Measurements from ENCODE around the gene GIGYF2. TPM values are rescaled to one million over a fixed set of nuclear protein-coding genes. Genes with fewer than 3 reads are reported as not detected.

Gene GIGYF2
- total RNA-seq, 1 experiment from 2014 or later: 59.6 TPM

DNA sequence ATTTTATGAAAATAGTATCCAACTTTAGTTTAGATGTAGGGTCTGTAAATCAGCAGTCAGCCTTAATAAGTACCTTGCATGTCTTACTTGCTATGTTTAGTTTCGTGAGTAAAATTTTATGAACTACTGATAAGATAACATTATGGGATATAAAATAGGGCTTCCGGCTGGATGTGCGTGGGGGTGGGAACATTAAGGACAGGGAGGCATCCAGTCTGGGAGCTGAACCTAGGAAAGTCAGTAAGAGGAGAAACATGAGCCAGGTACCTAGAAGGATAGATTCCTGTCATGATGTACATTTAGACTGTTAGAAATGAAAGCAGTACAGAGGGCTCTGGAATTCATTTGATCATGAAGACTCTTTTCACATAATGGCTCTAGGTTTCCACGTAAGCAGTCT, 92.0 kb downstream of the GIGYF2 start:
- Histone ChIP-seq H3K4me2 (ENCODE audit: low read depth, low read length, poor library complexity, severe bottlenecking) (no peak overlapping the region), H2AFZ (ENCODE audit: low read length) (no peak overlapping the region), H3K79me2 (ENCODE audit: low read length) (0 out of 2 replicates have a peak, but pooled peaks cover 3% of the 10 kb centered on the region), H3K4me3 (ENCODE audit: low read length) (no peak overlapping the region), H3K27me3 (ENCODE audit: low read length) (no peaks in the 10 kb centered on the region), H3K4me1 (ENCODE audit: low read length) (no peaks in the 10 kb centered on the region), H3K9me3 (ENCODE audit: low read length) (no peaks in the 10 kb centered on the region), H3K36me3 (ENCODE audit: insufficient read depth, low read length) (peaks cover 44% of the 10 kb centered on the region), H4K20me1 (ENCODE audit: insufficient read depth, low read depth, low read length) (no peaks in the 10 kb centered on the region), H3K27ac (ENCODE audit: low read length) (no peak overlapping the region), H3K9ac (ENCODE audit: low read length) (no peak overlapping the region), H3K9me2 (replicated peaks; ENCODE audit: insufficient read depth, low read length) (no peaks in the 10 kb centered on the region)
- no peak for DNase-seq

DNA sequence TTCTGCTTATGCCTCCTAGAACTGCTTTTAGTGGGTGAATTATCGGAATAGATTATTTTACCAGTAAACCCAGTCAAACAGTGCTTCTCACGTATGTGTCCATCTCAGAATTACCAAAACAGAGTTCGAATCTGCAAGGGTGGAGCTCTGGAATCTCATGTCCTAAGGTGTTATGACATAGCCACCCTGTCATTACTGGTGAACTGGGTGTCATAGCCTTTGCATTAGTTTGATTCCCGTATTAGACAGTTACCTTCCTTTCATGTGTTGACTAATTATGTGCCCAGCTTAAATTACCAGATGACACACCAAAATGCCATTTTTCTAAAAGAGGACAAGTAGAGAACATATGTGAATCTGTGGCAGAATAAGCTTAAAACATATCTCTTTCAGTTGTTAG, 94.4 kb downstream of the GIGYF2 start:
- Histone ChIP-seq H3K4me3 (ENCODE audit: low read length) (no peak overlapping the region), H4K20me1 (ENCODE audit: insufficient read depth, low read depth, low read length) (no peaks in the 10 kb centered on the region), H3K4me2 (ENCODE audit: low read depth, low read length, poor library complexity, severe bottlenecking) (no peak overlapping the region), H3K9ac (ENCODE audit: low read length) (no peak overlapping the region), H2AFZ (ENCODE audit: low read length) (no peak overlapping the region), H3K9me2 (replicated peaks; ENCODE audit: insufficient read depth, low read length) (no peaks in the 10 kb centered on the region), H3K79me2 (ENCODE audit: low read length) (no peaks in the 10 kb centered on the region), H3K4me1 (ENCODE audit: low read length) (no peaks in the 10 kb centered on the region), H3K27ac (ENCODE audit: low read length) (no peak overlapping the region), H3K27me3 (ENCODE audit: low read length) (no peaks in the 10 kb centered on the region), H3K36me3 (ENCODE audit: insufficient read depth, low read length) (peaks cover 56% of the 10 kb centered on the region), H3K9me3 (ENCODE audit: low read length) (no peaks in the 10 kb centered on the region)
- no peak for DNase-seq

DNA sequence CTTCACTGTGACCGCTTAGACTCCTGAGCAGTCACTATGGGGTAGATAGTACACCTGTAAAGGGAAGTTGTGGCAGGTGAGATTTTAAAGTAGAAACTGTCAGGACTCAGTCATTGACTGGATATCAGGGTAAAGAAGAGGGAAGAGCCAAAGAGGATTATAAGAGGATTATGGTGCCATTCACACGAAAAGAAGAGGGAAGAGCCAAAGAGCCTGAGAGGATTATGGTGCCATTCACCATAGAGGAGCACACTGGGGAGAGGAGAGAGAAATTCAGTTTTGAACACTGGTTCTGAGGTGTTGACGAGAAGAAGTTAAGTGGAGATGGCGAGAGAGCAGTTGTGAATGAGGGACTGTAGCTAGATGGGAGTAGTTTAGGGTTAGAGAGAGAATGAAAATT, 96.1 kb downstream of the GIGYF2 start:
- H3K27me3 ChIP-seq (ENCODE audit: low read length): no peaks in the 10 kb centered on the region
- H4K20me1 ChIP-seq (ENCODE audit: insufficient read depth, low read depth, low read length): no peaks in the 10 kb centered on the region
- H3K36me3 ChIP-seq (ENCODE audit: insufficient read depth, low read length): peaks cover 58% of the 10 kb centered on the region
- H3K9ac ChIP-seq (ENCODE audit: low read length): no peak overlapping the region
- no peak overlapping the region for H3K27ac ChIP-seq (ENCODE audit: low read length)
- H2AFZ ChIP-seq (ENCODE audit: low read length): no peak overlapping the region
- H3K4me3 ChIP-seq (ENCODE audit: low read length): no peak overlapping the region
- peaks cover 8% of the 10 kb centered on the region; the same call in 1 of the 2 replicates for H3K79me2 ChIP-seq (ENCODE audit: low read length)
- no peaks in the 10 kb centered on the region for H3K9me2 ChIP-seq (replicated peaks; ENCODE audit: insufficient read depth, low read length)
- no peaks in the 10 kb centered on the region for H3K9me3 ChIP-seq (ENCODE audit: low read length)
- H3K4me2 ChIP-seq (ENCODE audit: low read depth, low read length, poor library complexity, severe bottlenecking): no peak overlapping the region
- no peak for DNase-seq
- no peaks in the 10 kb centered on the region for H3K4me1 ChIP-seq (ENCODE audit: low read length)

DNA sequence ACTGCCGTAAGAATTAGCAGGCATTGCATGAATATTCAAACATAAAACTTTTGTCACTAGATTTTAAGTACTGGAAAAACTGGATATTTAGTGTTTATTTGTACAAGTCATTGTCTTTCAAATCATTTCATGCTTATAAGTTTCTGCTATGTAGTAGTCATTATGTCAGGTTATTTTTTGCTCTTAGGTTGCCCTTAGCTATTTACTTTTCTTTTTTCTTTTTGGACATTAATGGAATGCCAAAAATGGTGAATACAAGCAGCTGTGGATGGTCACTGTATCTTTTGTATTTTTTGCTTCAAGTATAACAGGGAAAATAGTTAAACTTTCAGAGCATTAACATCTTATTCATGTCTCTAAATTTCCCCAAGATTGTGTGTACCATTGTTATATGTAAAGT, 97.8 kb downstream of the GIGYF2 start:
- DNase-seq: no peak
- H3K4me3 ChIP-seq (ENCODE audit: low read length): no peak overlapping the region
- H3K36me3 ChIP-seq (ENCODE audit: insufficient read depth, low read length): peaks cover 64% of the 10 kb centered on the region; the same call in 1 of the 2 replicates
- H3K9me2 ChIP-seq (replicated peaks; ENCODE audit: insufficient read depth, low read length): no peaks in the 10 kb centered on the region
- H4K20me1 ChIP-seq (ENCODE audit: insufficient read depth, low read depth, low read length): no peaks in the 10 kb centered on the region
- no peaks in the 10 kb centered on the region for H3K27me3 ChIP-seq (ENCODE audit: low read length)
- H3K9me3 ChIP-seq (ENCODE audit: low read length): no peaks in the 10 kb centered on the region
- no peaks in the 10 kb centered on the region for H3K4me1 ChIP-seq (ENCODE audit: low read length)
- no peak overlapping the region for H3K4me2 ChIP-seq (ENCODE audit: low read depth, low read length, poor library complexity, severe bottlenecking)
- H3K9ac ChIP-seq (ENCODE audit: low read length): no peak overlapping the region
- peaks cover 16% of the 10 kb centered on the region for H3K79me2 ChIP-seq (ENCODE audit: low read length)
- no peak overlapping the region for H3K27ac ChIP-seq (ENCODE audit: low read length)
- H2AFZ ChIP-seq (ENCODE audit: low read length): no peak overlapping the region

DNA sequence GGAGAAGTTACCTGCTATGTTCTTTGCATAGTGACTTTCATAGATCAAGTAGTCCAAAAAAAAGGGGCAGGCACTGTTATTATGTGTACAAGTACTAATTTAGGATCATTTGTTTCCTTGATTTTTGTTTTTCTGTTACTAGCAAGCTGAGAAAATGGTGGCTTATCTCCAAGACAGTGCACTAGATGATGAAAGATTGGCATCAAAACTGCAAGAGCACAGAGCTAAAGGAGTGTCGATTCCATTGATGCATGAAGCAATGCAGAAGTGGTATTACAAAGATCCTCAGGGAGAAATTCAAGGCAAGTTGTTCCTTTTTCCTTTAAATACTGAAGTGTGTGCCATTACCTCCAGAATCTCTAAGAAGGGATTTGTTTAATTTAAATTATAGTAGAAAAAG, 98.8 kb downstream of the GIGYF2 start:
- H3K36me3 ChIP-seq (ENCODE audit: insufficient read depth, low read length): peaks cover 65% of the 10 kb centered on the region; the same call in 1 of the 2 replicates
- H3K9me2 ChIP-seq (replicated peaks; ENCODE audit: insufficient read depth, low read length): no peaks in the 10 kb centered on the region
- no peak overlapping the region for H3K4me3 ChIP-seq (ENCODE audit: low read length)
- no peaks in the 10 kb centered on the region for H4K20me1 ChIP-seq (ENCODE audit: insufficient read depth, low read depth, low read length)
- no peak overlapping the region for H3K4me2 ChIP-seq (ENCODE audit: low read depth, low read length, poor library complexity, severe bottlenecking)
- no peak overlapping the region for H3K27ac ChIP-seq (ENCODE audit: low read length)
- H3K79me2 ChIP-seq (ENCODE audit: low read length): peaks cover 25% of the 10 kb centered on the region
- H3K9me3 ChIP-seq (ENCODE audit: low read length): no peaks in the 10 kb centered on the region
- no peak for DNase-seq
- no peak overlapping the region for H2AFZ ChIP-seq (ENCODE audit: low read length)
- H3K27me3 ChIP-seq (ENCODE audit: low read length): no peaks in the 10 kb centered on the region
- no peaks in the 10 kb centered on the region for H3K4me1 ChIP-seq (ENCODE audit: low read length)
- H3K9ac ChIP-seq (ENCODE audit: low read length): no peak overlapping the region

DNA sequence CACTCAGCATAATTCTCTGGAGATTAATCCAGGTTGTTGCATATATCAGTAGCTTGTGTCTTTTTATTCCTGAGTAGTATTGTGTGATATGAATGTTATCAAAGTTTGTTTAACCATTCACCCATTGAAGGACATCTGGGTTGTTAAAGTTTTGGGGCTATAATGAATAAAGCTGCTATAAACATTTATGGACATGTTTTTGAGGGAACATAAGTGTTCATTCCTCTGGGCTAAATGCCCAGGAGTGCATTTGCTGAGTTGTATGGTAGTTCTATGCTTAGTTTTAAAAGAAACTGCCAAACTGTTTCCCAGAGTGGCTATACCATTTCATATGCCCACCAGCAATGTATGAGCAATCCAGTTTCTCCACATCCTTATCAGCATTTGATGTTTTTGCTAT, 101.1 kb downstream of the GIGYF2 start:
- Histone ChIP-seq H3K27me3 (ENCODE audit: low read length) (no peaks in the 10 kb centered on the region), H3K27ac (ENCODE audit: low read length) (no peak overlapping the region), H3K9ac (ENCODE audit: low read length) (no peak overlapping the region), H3K9me2 (replicated peaks; ENCODE audit: insufficient read depth, low read length) (no peaks in the 10 kb centered on the region), H4K20me1 (ENCODE audit: insufficient read depth, low read depth, low read length) (no peaks in the 10 kb centered on the region), H3K4me2 (ENCODE audit: low read depth, low read length, poor library complexity, severe bottlenecking) (no peak overlapping the region), H3K4me3 (ENCODE audit: low read length) (no peak overlapping the region), H3K9me3 (ENCODE audit: low read length) (no peaks in the 10 kb centered on the region), H3K36me3 (ENCODE audit: insufficient read depth, low read length) (peaks cover 66% of the 10 kb centered on the region), H3K79me2 (ENCODE audit: low read length) (peaks cover 42% of the 10 kb centered on the region), H2AFZ (ENCODE audit: low read length) (no peak overlapping the region), H3K4me1 (ENCODE audit: low read length) (no peaks in the 10 kb centered on the region)
- DNase-seq: no peak

DNA sequence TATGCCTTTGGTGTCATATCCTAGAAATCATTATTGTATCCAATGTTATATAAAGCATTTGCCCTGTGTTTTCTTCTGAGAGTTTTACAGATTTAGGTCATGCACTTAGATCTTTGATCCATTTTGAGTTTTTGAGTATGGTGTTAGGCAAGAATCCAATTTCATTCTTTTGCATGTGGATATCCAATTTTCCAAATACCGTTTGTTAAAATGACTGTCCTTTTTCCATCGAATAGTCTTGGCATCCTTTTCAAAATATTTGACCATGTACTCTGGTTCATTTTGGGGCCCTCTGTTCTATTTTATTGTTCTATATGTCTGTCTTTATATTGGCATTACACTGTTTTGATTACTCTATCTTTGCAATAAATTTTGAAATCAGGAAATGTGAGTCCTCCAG, 103.0 kb downstream of the GIGYF2 start:
- no peak overlapping the region for H2AFZ ChIP-seq (ENCODE audit: low read length)
- peaks cover 54% of the 10 kb centered on the region for H3K79me2 ChIP-seq (ENCODE audit: low read length)
- H3K9me2 ChIP-seq (replicated peaks; ENCODE audit: insufficient read depth, low read length): no peaks in the 10 kb centered on the region
- no peaks in the 10 kb centered on the region for H4K20me1 ChIP-seq (ENCODE audit: insufficient read depth, low read depth, low read length)
- no peak overlapping the region for H3K27ac ChIP-seq (ENCODE audit: low read length)
- H3K9me3 ChIP-seq (ENCODE audit: low read length): no peaks in the 10 kb centered on the region
- peaks cover 58% of the 10 kb centered on the region for H3K36me3 ChIP-seq (ENCODE audit: insufficient read depth, low read length)
- no peaks in the 10 kb centered on the region for H3K4me1 ChIP-seq (ENCODE audit: low read length)
- H3K4me3 ChIP-seq (ENCODE audit: low read length): no peak overlapping the region
- H3K4me2 ChIP-seq (ENCODE audit: low read depth, low read length, poor library complexity, severe bottlenecking): no peak overlapping the region
- no peak for DNase-seq
- no peaks in the 10 kb centered on the region for H3K27me3 ChIP-seq (ENCODE audit: low read length)
- no peak overlapping the region for H3K9ac ChIP-seq (ENCODE audit: low read length)

DNA sequence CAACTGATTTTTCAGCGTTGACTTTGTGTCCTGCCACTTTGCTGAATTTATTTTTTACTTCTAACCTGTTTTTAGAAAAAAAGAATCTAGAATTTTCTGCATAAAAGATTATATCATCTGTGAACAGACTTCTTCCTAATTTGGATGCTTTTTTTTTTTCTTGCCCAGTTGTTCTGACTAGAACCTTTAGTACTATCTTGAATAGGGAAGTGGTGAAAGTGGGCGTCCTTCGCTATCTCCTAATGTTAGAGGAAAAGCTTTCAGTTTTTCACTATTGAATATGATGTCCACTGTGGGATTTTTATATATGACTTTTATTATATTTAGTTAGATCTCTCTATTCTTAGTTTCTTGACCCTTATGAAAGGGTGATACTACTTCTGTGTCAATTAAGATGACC, 105.0 kb downstream of the GIGYF2 start:
- peaks cover 50% of the 10 kb centered on the region for H3K36me3 ChIP-seq (ENCODE audit: insufficient read depth, low read length)
- no peak overlapping the region for H3K4me3 ChIP-seq (ENCODE audit: low read length)
- H3K9ac ChIP-seq (ENCODE audit: low read length): no peak overlapping the region
- H3K27me3 ChIP-seq (ENCODE audit: low read length): no peaks in the 10 kb centered on the region
- peaks cover 55% of the 10 kb centered on the region for H3K79me2 ChIP-seq (ENCODE audit: low read length)
- no peaks in the 10 kb centered on the region for H3K9me2 ChIP-seq (replicated peaks; ENCODE audit: insufficient read depth, low read length)
- no peaks in the 10 kb centered on the region for H3K9me3 ChIP-seq (ENCODE audit: low read length)
- H4K20me1 ChIP-seq (ENCODE audit: insufficient read depth, low read depth, low read length): no peaks in the 10 kb centered on the region
- no peak overlapping the region for H2AFZ ChIP-seq (ENCODE audit: low read length)
- H3K4me2 ChIP-seq (ENCODE audit: low read depth, low read length, poor library complexity, severe bottlenecking): no peak overlapping the region
- no peaks in the 10 kb centered on the region for H3K4me1 ChIP-seq (ENCODE audit: low read length)
- DNase-seq: no peak
- no peak overlapping the region for H3K27ac ChIP-seq (ENCODE audit: low read length)
